ENCODE data around the gene C15orf62.

Gene C15orf62, protein sequence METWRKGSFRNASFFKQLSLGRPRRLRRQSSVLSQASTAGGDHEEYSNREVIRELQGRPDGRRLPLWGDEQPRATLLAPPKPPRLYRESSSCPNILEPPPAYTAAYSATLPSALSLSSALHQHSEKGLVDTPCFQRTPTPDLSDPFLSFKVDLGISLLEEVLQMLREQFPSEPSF

DNA sequence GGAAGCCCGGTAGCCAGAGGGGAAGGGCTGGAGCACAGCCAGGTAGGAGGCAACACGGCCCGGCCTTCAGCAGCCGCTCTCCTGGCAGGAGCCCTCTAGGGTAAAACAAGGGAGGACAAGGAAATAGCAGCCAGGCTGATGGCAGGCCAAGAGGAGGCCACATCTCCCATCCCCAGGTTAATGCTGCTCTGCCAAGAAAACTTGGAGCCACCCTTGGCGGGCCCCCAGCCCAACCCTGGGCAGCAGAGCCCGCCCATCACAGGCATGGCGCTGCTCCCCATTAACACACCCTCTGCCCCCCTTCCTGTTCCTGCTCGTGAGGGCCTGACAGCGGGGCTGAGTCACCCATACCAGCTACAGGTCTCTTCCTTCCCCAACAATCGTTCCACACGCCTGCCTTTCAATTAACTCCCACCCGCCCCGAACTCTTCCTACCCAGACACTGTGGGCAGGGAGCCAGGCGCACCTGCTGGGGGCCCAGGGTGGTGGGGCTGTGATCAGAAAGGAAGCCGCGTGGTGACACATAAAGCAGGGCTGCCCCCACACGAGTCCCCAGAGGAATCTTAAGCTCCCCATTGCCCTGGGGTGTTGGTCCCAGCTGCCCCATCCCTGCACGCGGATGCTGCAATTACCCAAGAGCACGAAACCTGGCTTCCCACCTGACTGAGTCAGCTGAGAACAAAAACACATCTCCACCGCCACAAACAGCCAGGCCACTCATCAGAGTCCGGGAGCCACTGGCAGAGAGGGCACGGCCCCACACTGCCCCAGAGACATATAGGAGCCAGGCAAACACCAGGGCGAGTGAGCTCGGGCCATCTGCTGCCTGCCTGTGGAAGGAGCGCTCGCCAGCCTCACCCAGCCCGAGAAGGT lies at the start of gene C15orf62:
Gene C15orf62, plus strand, starts transcription at position 707 of the 873 bp plus-strand sequence. CDS start 516 bp downstream, outside the sequence.
- peak; percentile 22 for DNase-seq

DNA sequence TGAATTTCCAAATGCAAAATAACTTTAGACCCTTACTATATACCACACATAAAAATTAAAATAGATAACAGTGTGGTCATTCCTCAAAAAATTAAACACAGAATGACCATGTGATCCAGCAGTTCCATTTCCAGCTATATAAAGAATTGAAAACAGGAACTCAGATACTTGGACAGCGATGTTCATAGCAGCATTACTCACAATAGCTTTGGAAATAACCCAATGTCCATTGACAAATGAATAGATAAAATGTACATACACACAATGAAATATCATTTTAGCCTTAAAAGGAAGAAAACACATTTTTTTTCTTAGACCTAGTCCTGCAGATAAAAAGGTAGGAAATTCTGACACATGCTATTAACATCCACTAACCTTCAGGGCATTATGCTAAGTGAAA lies 48.1 kb upstream of the C15orf62 start:
- DNase-seq: no peak

DNA sequence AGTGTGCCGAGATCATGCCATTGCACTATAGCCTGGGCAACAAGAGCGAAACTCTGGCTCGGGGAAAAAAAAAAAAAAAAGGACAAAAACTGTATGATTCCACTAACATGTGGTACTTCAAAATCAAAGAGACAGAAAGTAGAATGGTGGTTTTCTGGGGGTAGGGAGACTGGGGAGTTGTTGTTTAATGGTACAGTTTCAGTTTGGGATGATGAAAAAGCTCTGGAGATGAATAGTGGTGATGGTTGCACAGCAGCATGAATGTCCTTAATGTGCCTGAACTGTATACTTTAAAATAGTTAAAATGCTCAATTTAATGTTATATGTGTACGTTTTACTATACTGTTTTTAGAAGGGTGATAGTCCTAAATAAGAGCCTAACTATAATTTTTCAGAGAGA lies 47.4 kb upstream of the C15orf62 start:
- no peak for DNase-seq

DNA sequence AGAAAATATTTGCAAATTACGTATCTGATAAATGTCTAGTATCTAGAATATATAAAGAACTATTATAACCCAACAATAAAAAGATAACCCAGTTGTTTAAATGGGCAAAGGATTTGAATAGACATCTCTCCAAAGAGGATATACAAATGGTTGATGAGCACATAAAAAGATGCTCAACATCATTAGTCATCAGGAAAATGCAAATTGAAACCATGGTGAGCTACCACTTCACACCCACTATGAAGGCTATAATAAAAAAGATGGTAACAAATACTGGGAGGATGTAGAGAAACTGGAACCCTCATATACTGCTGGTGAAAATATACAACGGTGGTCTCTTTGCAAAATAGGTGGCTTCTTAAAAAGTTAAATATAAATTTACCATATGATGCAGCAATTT lies 46.8 kb upstream of the C15orf62 start:
- no peak for DNase-seq

DNA sequence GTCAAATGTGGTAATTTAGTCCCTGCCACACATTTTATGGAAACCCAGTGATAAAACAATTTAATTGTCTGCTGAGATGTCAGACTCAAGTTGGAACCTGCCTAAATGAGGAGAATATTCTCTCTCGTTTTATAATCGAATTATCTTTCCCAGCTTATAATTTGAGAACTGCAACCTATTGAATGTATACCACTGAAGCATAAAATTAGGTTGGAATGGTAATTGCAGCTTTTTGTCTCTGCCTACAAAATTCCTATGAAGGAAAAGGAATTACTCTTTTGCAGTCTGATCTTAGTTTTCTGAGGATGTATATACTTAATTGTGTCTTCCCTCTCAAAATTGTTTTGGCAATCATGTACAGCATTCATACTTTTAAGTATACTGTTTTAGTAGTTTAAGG lies 45.9 kb upstream of the C15orf62 start:
- DNase-seq: no peak

DNA sequence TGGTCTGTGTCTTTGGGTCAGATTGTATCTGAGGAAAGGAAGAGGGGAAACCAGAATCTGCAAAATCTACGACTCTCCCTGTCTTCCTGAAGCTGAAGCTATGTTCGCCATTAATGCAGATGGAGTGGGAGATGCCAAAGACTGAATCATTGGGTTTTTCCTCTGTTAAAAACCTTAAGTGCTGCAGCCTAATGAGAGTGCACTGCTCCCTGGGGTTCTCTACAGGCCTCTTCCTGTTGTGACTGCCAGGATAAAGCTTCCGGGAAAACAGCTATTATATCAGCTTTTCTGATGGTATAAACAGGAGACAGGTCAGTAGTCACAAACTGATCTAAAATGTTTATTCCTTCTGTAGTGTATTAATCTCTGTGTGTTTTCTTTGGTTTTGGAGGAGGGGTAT lies 38.7 kb upstream of the C15orf62 start:
- no peak for DNase-seq

DNA sequence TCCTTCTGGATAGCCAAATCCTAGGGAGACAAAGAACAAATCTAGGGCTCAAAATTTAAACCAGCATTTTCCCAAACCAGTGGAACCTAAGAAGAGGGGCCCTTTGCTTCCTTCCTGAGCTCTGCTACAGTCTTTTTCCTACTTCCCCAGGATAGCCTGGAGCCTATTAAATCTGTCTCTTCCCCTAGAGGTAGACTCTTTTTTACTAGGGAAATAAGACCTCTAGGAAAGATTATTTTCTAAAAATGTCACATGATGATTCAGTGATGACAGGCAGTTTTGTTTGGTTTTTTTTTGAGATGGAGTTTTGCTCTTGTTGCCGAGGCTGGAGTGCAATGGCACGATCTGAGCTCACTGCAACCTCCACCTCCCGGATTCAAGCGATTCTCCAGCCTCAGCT lies 33.2 kb upstream of the C15orf62 start:
- DNase-seq: no peak

DNA sequence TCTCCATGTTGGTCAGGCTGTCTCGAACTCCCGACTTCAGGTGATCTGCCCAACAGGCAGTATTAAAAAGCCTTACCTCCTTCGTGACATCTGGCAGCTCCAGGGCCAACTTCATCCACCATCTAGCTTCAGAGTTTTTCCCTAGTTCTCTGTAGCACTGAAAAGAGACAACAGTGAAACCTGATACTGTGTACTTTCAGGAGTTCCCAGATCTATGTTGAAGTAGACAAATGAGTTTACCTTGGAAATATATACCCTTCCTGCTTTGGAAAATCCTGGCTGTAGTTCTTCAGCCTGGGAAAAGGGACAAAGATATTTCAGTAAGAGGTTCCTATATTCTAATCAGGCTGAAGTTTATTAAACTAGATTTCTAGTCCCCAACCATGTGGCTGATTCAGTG lies 32.7 kb upstream of the C15orf62 start:
- no peak for DNase-seq

DNA sequence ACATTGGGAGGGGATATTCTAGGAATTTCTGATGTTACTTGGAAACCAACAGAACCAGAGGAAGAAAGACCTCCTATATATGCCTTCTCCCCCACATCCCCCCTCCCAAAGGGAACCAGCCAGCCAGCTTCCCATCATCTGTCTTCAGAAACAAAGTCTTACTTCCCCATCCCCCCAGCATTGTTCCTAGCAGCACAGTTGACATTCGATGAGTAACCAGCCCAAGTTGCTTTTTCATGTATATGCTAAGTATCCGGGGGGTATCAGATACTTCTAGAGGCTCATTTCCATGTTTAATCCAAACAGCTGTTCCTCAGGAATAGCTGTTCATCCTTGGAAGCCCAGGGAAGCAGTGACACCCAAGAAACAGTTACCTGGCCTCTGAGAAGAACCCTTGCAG lies 30.7 kb upstream of the C15orf62 start:
- DNase-seq: no peak

DNA sequence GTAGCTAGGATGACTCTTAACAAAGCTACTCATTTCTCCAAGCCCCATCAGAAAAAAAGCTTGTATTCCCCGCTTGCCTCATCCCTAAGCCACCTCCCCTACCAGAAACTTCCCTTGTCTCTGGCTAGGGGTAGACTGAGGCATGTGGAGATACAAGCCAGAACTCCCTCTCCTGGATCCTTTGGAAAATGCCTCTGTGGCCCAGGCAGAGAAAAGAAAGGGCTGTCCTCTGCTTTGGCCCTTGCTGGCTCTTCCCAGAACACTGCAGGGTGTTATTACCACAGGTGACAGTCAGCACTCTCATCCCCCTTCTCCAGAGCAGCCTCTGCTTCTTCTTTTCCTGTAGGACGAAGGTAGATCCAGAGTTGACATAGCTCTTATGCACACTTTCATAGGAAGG lies 29.9 kb upstream of the C15orf62 start:
- no peak for DNase-seq

DNA sequence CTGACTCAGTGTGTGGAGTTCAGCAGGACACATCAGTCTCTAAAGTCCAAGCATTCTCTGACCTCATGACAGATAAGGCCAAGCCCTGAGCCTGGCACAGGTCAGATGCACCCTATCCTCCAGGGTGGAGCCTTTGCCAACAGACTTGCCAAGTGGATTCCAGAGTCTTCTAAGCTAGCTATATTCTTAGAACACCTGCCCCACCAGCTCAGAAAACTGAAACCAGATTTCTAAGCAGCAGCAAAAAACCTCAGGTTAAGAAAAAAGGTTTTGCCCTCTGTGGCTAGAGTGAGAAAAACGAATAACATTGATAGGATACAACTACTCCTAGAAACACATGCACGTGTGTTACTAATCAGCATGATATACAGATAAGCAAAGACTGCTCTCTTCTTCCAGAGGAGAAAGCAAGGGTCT lies 26.3 kb upstream of the C15orf62 start:
- no peak for DNase-seq

DNA sequence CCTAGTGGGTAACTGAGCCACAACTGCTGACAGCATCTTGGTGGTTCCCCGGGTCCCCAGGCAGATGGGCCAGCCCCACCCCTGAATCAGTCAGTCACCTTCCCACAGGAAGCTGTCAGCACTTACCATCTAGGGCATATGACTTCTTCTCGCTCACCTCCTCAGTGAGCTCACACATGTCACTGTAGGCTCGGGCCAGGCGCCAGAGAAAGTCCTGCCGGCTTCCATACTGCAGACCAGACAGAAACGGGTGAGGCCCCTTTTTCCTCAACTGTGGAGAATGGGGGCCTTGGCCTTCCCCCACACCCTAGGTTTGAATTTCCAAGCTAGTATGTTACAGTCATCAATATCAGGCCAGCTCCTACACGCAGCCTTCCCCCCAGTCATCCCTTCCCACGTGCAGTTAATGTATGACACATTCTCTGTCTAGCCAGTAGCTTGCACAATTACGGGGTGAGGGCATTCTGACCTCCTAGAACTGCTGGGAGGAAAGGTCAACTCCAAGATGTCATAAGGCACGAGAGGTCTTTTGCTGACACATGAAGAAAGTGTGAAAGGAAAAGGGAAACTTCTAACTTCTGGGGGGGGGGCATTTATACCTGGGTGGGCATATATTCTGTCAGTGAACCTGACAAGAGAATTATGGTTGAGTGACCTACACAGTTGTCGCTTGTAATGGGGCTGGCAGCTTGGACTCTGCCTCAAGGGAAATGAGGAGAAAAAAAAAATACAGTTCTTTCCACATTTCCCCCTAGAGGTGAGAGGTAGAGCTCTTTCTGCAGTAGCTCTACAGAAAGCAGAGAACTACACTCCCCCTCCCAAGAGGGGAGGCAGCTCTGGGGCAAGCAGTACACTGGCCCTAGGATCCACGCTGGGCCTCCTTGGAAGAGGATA lies 25.6 kb upstream of the C15orf62 start:
- DNase-seq: no peak

DNA sequence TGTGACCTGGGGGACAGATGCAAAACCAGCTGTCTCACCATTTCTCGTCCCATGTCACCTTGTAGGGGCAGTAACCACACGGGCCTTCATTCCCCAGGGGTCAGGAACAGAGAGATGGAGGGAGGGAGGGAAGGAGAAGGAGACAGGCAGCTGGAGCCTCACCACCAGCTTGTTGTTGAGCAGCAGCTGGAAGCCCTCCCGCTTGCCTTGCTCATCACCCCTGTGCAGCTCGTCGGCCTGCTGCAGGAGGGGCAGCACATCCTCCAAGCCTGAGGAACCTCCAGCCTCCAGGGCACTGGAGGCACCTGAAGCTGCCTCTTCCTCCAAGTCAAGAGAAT lies 25.0 kb upstream of the C15orf62 start:
- no peak for DNase-seq

DNA sequence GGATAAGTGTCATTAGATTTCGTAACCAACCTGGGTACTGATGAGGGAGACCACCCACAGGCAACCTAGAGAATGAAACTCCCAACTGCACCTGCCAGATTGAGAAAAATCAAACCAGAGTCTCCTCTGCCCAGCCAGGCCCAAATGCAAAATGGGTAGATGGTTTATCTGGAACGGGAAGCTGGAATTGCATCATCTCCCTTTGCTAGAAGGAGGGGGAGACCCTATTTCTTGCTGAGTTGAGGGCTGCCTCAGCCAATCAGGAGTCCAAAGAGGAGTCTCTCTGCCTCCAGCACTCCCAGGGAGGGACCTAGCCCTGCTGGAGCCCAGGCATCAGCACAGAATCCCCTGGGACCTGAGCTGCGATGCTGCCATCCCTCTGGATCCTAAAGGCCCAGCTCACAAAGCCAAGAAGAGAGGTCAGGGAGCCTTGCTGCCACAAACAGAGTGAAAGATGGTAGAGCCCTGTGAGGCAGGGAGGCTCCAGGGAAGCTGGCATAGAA lies 22.8 kb upstream of the C15orf62 start:
- no peak for DNase-seq

DNA sequence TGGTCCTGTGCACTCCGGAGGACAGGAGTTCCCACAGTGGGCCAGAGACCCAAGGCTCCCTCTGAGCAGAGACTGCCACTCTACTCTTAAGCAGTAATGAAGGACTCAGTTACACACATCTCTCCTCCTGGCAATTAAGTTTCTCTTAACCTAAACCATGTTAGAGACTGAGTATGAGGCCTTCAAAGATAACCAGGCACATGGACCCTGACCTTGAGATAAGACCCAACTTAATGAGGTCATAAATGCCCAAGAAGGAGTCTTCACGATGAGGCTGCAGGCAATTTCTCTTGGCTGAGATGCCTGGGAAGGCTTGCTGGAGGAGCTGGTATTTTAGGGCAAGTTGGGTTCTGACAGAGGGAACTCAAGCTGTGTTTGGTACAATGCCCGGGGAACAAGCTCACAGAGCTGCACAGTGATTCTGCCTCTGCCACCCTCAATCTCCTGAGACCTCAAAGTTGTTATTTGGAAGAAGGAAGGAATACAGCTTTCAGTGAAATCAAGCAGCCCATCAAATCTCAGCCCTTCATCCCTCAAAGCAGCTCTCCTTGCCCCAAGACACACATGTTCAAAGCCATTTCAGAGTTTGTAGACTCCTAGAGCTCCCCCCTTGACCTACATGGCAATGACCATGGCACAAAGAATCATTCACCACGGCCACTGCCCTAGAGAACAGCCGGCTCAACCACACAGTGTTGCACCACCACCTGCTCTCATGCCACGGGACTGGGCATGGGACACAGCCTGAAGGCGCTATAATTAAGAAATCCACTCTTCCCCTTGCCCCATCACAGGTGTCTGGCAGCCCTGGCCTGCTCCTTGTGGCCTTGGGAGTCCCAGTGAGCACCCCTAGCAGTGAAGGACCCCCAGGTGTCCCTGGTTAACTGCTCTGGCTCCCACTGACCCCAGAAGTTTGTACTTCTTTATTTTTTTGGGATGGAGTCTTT lies 21.8 kb upstream of the C15orf62 start:
- DNase-seq: no peak

DNA sequence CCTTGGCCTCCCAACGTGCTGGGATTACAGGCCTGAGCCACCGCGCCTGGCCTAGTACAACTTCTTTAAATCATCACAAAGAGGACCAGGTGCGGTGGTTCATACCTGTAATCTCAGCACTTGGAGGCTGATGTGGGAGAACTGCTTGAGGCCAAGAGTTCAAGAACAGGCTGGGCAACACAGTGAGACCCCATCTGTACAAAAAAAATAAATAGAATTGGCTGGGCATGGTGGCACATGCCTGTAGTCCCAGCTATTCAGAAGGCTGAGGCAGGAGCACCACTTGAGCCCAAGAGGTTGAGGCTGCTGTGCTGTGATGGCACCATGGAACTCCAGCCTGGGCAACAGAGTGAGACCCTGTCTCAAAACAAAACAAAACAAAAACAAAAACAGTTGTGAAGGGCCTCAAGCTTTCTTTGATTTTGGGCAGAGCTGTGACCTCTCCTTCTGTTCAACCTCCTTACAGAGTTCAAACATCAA lies 20.6 kb upstream of the C15orf62 start:
- no peak for DNase-seq

DNA sequence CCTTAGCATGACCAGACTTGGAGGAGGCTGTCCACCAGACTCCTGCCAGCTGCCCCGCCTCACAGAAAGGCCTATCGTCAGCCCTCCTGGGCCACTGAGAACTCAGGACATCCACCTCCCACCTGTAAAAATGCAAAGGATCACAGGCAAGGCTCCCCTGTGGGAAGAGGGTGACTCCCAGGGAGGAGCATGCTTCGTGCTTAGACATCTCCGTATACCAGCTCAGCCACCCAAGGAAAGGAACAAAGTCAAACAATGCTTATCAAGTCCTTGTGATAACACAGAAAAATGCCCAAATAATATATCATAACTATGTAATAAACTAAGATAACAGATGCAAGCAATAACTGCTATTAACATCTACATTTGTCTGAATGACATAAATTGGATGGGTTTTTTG lies 18.9 kb upstream of the C15orf62 start:
- no peak for DNase-seq

DNA sequence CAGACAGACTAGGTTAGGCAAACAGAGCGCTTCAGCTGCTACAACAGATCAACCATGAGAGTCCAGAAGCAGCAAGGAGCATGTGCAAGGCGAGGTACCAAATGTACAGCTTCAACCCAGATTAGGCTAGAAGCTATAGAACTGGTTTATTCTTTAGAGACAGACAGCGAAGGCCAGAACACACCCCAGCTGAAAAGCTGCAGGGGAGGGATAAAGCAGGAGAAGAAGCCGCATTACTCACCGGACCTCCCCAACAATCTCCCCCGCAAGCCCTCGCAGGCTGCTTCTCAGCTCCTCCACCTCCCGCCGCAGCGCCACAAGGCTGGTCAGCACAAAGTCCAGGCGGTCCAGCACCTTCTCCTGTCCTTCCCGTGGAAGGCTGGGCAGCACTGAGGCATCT lies 18.0 kb upstream of the C15orf62 start:
- DNase-seq: no peak

DNA sequence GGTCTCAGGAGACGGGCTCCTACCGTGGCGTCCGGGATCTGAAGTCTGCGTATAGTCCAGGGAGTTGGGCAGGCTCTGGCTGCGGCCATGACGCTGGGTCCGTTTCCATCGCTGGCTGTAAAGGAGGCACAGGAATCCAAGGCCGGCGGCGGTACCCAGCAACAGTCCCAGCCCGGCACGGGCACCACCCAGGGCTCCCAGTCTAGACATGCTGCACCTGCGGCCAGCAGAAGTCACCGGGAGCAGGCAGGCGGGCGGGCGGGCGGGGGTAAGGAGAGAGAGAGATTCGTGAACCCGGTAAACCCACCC lies 15.3 kb upstream of the C15orf62 start:
- DNase-seq: no peak

DNA sequence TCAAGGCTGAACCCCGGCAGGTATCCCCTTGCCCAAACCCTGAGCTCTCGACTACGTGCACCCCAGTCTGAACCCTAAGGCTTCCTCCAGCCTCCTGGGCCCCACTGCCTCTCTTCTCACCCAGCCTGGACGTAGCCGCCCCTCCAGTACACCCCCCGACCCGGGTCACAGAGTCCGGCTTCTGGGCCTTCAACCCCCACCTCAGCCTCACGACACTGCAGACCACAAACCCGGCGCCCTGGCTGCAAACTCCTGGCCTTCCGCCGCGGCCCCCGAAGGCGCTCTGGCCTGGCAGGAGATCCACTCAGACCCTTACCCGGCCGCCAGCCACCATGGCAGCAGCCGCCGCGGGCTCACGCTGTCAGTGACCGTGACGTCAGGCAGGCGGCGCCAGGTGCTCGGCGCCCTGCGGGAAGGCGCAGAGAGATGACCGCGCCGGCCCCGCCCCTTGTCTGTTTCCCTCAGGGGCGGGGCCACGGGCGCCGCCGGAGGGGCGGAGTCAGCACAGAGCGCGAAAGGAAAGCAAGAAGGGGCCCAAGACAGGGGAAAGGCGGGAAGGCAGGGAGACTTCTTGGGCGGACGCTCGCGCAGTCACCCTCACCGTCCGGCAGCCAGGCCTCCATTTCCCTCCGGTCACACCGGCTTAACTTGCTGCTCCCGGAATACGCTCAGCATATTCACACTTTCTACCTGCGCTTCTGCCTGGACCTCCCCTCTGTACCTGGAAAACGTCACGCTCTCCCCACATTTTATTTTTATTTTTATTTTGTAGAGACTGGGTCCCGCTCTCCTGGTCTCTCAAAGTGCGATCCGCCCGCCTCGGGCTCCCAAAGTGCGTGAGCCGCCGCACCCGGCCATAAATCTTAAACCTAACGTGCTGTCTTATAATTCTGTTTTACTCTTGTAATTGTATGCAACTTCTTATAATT lies 14.6 kb upstream of the C15orf62 start, which contains the start of gene RMDN3:
Gene RMDN3, minus strand, starts transcription at position 372 of the 929 bp plus-strand sequence. CDS start 471 bp downstream, outside the sequence.
- peak; percentile 85 for DNase-seq

DNA sequence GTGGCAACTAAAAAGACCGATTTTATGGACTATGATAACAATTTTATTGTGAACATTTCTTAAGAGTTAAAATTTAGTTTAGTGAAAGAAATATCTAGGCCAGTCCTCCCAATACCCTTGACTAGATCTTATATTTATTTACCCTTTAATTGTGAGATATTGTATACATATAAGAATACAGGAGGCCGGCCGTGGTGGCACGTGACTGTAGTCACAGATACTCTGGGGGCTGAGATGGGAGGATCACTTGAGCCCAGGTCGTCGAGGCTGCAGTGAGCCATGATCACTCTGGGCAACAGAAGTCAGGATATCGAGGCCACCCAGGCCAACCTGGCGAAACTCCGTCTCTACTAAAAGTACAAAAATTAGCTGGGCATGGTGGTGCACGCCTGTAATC lies 14.0 kb upstream of the C15orf62 start:
- DNase-seq: peak; percentile 30

Data from NCI-H2227 treated with DMSO at 0.1 percent for 48 hours (cell line).